ENCODE data around the gene GUCY1A1. TPM values are rescaled to one million over a fixed set of nuclear protein-coding genes. Genes with fewer than 3 reads are reported as not detected.

Gene GUCY1A1
- total RNA-seq, 1 experiment from 2014 or later: not detected

DNA sequence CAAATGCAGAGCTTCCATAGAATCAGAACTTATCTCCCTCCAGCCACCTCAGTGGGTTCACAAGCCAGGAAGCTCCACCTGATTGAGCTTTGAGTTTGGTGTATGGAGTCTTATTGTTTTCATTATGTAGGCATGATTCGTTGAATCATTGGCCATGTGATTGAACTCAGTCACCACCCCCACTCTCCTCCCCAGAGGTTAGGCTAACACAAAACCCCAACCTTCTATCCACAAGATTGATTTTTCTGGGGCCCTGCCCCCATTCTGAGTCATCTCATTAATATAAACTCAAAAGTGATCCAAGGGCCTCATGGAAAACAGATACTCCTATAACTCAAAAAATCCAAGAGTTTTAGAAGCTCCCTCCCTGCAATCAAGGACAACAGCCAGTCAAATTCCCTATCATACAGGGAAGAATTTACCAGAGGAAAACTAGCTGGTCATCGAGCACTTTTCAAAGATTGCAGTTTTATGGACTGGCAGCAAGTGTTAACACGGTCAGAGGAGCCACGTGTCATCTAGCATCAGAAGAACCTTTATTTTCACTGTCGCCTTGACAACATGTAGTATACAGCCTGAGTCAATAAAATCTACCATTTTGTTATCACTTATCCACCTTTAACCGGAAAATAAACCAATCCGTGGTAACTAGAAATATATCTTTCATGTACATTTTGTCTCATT, 56.3 kb downstream of the GUCY1A1 start:
- intact Hi-C loops (cut with micrococcal nuclease): no loop called here
- H3K4me1 ChIP-seq (ENCODE audit: control insufficient read depth in 1 of 2, insufficient read depth in 2 of 2, low read length in 2 of 2): no peaks in the 10 kb centered on the region
- ChIA-PET RAD21 (ENCODE audit: low non-redundant PET in 1 of 2, low total read pairs in 2 of 2, uncharacterized antibody in 2 of 2, unreplicated experiment in 2 of 2) (no interaction called here), CTCF (no interaction called here), POLR2A (no interaction called here)
- no peak for ATAC-seq
- no peaks in the 10 kb centered on the region for H3K9me2 ChIP-seq (ENCODE audit: insufficient read depth)
- H3K9ac ChIP-seq (ENCODE audit: low read length): no peak overlapping the region
- no peaks in the 10 kb centered on the region for H3K27me3 ChIP-seq (ENCODE audit: insufficient read depth, low read length)
- no peak overlapping the region for H2AFZ ChIP-seq (ENCODE audit: low read depth, low read length, poor library complexity, severe bottlenecking)
- H3K36me3 ChIP-seq (ENCODE audit: control insufficient read depth in 1 of 2, insufficient read depth in 2 of 2, low read length in 2 of 2): no peaks in the 10 kb centered on the region
- no peak overlapping the region for H3K27ac ChIP-seq (ENCODE audit: low read depth, low read length)
- TF ChIP-seq TCF7L2 (IDR thresholded peaks at IDR 0.05; ENCODE audit: borderline replicate concordance, extremely low read depth, insufficient read depth, insufficient read length) (no peak), CTCF (IDR thresholded peaks at IDR 0.05 in 2 of 3, conservative IDR thresholded peaks at IDR 0.05 in 1 of 3; ENCODE audit: borderline replicate concordance in 1 of 3, insufficient read depth in 1 of 3, low read depth in 2 of 3, low read length in 2 of 3) (no peak), SIN3A (IDR thresholded peaks at IDR 0.05; ENCODE audit: low read depth) (no peak), ZBTB33 (IDR thresholded peaks at IDR 0.05; ENCODE audit: extremely low read depth, insufficient replicate concordance, low read length) (no peak), EZH2 (IDR thresholded peaks at IDR 0.05) (no peak), POLR2A (IDR thresholded peaks at IDR 0.05; ENCODE audit: borderline replicate concordance, extremely low read depth, insufficient read depth, insufficient read length) (no peak), EGR1 (IDR thresholded peaks at IDR 0.05; ENCODE audit: low read depth) (no peak), CBX3 (IDR thresholded peaks at IDR 0.05; ENCODE audit: low read depth) (no peak), FOSL1 (IDR thresholded peaks at IDR 0.05; ENCODE audit: low read depth) (no peak), ATF3 (IDR thresholded peaks at IDR 0.05) (no peak), ZFX (IDR thresholded peaks at IDR 0.05) (no peak), SRF (IDR thresholded peaks at IDR 0.05; ENCODE audit: low read depth) (no peak), POLR2AphosphoS5 (IDR thresholded peaks at IDR 0.05; ENCODE audit: low read depth, low read length) (no peak), RAD21 (IDR thresholded peaks at IDR 0.05; ENCODE audit: low read depth) (no peak), JUND (IDR thresholded peaks at IDR 0.05) (no peak), ZNF274 (IDR thresholded peaks at IDR 0.05; ENCODE audit: low read depth, low read length) (no peak)
- TF ChIP-seq, protein P1, sequence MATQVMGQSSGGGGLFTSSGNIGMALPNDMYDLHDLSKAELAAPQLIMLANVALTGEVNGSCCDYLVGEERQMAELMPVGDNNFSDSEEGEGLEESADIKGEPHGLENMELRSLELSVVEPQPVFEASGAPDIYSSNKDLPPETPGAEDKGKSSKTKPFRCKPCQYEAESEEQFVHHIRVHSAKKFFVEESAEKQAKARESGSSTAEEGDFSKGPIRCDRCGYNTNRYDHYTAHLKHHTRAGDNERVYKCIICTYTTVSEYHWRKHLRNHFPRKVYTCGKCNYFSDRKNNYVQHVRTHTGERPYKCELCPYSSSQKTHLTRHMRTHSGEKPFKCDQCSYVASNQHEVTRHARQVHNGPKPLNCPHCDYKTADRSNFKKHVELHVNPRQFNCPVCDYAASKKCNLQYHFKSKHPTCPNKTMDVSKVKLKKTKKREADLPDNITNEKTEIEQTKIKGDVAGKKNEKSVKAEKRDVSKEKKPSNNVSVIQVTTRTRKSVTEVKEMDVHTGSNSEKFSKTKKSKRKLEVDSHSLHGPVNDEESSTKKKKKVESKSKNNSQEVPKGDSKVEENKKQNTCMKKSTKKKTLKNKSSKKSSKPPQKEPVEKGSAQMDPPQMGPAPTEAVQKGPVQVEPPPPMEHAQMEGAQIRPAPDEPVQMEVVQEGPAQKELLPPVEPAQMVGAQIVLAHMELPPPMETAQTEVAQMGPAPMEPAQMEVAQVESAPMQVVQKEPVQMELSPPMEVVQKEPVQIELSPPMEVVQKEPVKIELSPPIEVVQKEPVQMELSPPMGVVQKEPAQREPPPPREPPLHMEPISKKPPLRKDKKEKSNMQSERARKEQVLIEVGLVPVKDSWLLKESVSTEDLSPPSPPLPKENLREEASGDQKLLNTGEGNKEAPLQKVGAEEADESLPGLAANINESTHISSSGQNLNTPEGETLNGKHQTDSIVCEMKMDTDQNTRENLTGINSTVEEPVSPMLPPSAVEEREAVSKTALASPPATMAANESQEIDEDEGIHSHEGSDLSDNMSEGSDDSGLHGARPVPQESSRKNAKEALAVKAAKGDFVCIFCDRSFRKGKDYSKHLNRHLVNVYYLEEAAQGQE (IDR thresholded peaks at IDR 0.05; ENCODE audit: low read depth): no peak
- no peaks in the 10 kb centered on the region for H4K20me1 ChIP-seq (ENCODE audit: insufficient read depth)
- no peak for DNase-seq (ENCODE audit: low read depth, low spot score)
- no peaks in the 10 kb centered on the region for H3K9me3 ChIP-seq (ENCODE audit: control insufficient read depth in 1 of 2, insufficient read depth in 1 of 2, low read depth in 1 of 2, low read length in 2 of 2)
- BruUV-seq (replicated peaks): no TSS peak
- no peaks in the 10 kb centered on the region for H3K79me2 ChIP-seq (ENCODE audit: insufficient read depth, low read length)
- no peak overlapping the region for H3K4me2 ChIP-seq (ENCODE audit: low read length)
- H3K4me3 ChIP-seq (replicated peaks in 1 of 2; ENCODE audit: low read depth in 1 of 2, low read length in 2 of 2): no peak overlapping the region

Measured in HCT116 (cell line).